ENCODE data around the gene SP140.
"Not testable (repeated sequence)": the region's sequence is repeated elsewhere in the genome, so short reads cannot be mapped to it uniquely, and the experiment has no call there.

The SP140 gene

DNA sequence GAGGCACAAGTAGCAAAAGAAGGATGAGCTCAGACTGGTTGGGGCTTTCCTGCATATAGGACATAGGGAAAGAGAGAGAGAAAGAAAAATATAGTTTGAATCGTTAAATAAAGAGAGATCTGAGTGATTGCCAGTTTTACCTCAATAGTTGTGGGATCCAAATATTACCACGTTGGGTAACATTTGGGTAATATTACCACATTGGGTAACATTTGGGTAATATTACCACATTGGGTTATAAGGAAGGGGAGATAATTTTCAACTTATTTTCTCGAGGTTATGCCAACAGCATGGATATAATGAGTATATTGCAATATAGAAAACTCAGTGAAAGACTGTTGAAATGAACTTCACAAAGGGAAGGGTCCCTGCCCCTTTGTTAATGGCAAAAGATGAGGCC lies 20.7 kb downstream of the SP140 start:
- no peaks in the 10 kb centered on the region for H3K36me3 Mint-ChIP-seq (ENCODE audit: low read depth)
- no peaks in the 10 kb centered on the region for H3K9me3 Mint-ChIP-seq

GRCh38 chr2:230250231-230250630 lies 24.7 kb downstream of the SP140 start:
- H3K9me3 Mint-ChIP-seq: no peaks in the 10 kb centered on the region
- H3K27me3 Mint-ChIP-seq: no peaks in the 10 kb centered on the region
- no peaks in the 10 kb centered on the region for H3K4me1 Mint-ChIP-seq (ENCODE audit: low read depth)
- no peak overlapping the region for H3K4me3 Mint-ChIP-seq
- H3K27ac Mint-ChIP-seq: no peak overlapping the region
- H3K36me3 Mint-ChIP-seq (ENCODE audit: low read depth): no peaks in the 10 kb centered on the region

More for the DNA sequence above, 20.7 kb downstream of the SP140 start:
- Mint-ChIP-seq H3K27me3 (no peaks in the 10 kb centered on the region), H3K27ac (no peak overlapping the region), H3K4me3 (no peak overlapping the region), H3K4me1 (ENCODE audit: low read depth) (no peaks in the 10 kb centered on the region)

GRCh38 chr2:230254152-230254881 lies 28.8 kb downstream of the SP140 start:
- peaks cover 28% of the 10 kb centered on the region for H3K36me3 Mint-ChIP-seq (ENCODE audit: low read depth)
- peaks cover 24% of the 10 kb centered on the region for H3K4me1 Mint-ChIP-seq (ENCODE audit: low read depth)
- H3K4me3 Mint-ChIP-seq: no peak overlapping the region
- H3K9me3 Mint-ChIP-seq: no peaks in the 10 kb centered on the region
- H3K27me3 Mint-ChIP-seq: no peaks in the 10 kb centered on the region
- no peak overlapping the region for H3K27ac Mint-ChIP-seq

- Mint-ChIP-seq H3K27ac (peak overlapping the region; percentile 95), H3K4me1 (ENCODE audit: low read depth) (peaks cover 43% of the 10 kb centered on the region), H3K27me3 (no peaks in the 10 kb centered on the region), H3K36me3 (ENCODE audit: low read depth) (peaks cover 51% of the 10 kb centered on the region), H3K9me3 (peaks cover 9% of the 10 kb centered on the region), H3K4me3 (peak overlapping the region; percentile 53)
Measured at GRCh38 chr2:230256733-230257332, 31.3 kb downstream of the SP140 start.

GRCh38 chr2:230258483-230258882 lies 32.9 kb downstream of the SP140 start:
- H3K4me3 Mint-ChIP-seq: no peak overlapping the region
- no peaks in the 10 kb centered on the region for H3K27me3 Mint-ChIP-seq
- no peak overlapping the region for H3K27ac Mint-ChIP-seq
- H3K9me3 Mint-ChIP-seq: peaks cover 9% of the 10 kb centered on the region
- peaks cover 60% of the 10 kb centered on the region for H3K4me1 Mint-ChIP-seq (ENCODE audit: low read depth)
- H3K36me3 Mint-ChIP-seq (ENCODE audit: low read depth): peaks cover 65% of the 10 kb centered on the region

DNA sequence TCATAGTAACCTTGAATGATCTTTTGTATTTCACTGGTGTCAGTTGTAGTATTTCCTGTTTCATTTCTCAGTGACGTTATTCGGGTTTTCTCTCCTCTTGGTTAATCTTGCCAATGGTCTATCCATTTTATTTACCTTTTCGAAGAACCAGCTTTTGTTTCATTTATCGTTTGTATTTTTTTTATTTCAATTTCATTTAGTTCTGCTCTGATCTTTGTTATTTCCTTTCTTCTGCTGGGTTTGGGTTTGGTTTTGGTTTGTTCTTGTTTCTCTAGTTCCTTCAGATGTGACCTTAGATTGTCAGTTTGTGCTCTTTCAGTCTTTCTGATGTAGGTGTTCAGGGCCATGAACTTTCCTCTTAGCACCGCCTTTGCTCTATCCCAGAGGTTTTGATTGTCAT lies 36.7 kb downstream of the SP140 start:
- peaks cover 9% of the 10 kb centered on the region for H3K9me3 Mint-ChIP-seq
- H3K27me3 Mint-ChIP-seq: no peaks in the 10 kb centered on the region
- H3K4me1 Mint-ChIP-seq (ENCODE audit: low read depth): peaks cover 74% of the 10 kb centered on the region
- H3K36me3 Mint-ChIP-seq (ENCODE audit: low read depth): peaks cover 86% of the 10 kb centered on the region
- peak overlapping the region; percentile 80 for H3K27ac Mint-ChIP-seq
- peak overlapping the region; percentile 50 for H3K4me3 Mint-ChIP-seq

GRCh38 chr2:230264945-230265344 lies 39.4 kb downstream of the SP140 start:
- H3K9me3 Mint-ChIP-seq, H3K4me3 Mint-ChIP-seq, H3K27me3 Mint-ChIP-seq, H3K27ac Mint-ChIP-seq: not testable (repeated sequence)
- Mint-ChIP-seq H3K36me3 (ENCODE audit: low read depth) (peaks cover 84% of the 10 kb centered on the region), H3K4me1 (ENCODE audit: low read depth) (peaks cover 86% of the 10 kb centered on the region)

DNA sequence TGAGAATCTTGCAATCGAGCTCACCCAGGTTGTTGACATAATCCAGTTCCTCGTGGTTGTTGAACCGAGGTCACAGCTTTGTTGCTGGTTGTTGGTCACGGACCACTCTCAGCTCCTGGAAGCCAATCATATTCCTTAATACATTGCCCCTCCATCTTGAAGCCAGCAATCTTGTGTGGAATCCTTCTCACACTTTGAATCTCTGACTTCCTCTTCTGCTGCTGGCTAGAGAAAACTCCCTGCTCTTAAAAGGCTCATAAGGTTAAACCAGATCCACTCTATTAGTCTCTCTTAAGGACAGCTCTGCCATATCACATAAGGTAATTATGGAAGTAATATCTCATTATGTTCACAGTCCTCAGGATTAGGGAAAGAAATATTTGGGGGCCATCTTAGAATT lies 41.1 kb downstream of the SP140 start:
- H3K9me3 Mint-ChIP-seq: peaks cover 11% of the 10 kb centered on the region
- H3K4me3 Mint-ChIP-seq: no peak overlapping the region
- peaks cover 75% of the 10 kb centered on the region for H3K4me1 Mint-ChIP-seq (ENCODE audit: low read depth)
- peaks cover 82% of the 10 kb centered on the region for H3K36me3 Mint-ChIP-seq (ENCODE audit: low read depth)
- peak overlapping the region; percentile 52 for H3K27ac Mint-ChIP-seq
- H3K27me3 Mint-ChIP-seq: no peaks in the 10 kb centered on the region

DNA sequence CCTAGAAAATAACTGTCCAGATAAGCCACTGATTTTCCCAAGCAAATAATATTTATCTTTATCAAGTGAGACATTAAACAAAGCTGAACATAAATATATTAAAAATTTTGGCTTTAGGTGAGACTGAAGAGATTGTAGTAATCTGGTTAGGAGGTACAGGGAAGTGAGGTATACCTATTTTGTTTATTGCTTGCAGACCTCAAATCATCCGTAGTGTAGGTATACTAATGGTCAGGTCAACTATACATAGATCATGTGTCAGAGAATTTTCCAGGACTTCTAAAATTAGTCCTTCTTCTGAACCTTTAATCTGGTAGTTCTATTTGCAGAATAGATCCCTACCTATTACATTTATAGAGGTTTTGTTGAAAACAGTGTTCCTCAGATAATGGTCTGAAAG lies 41.5 kb downstream of the SP140 start:
- peak overlapping the region; percentile 71 for H3K27ac Mint-ChIP-seq
- no peak overlapping the region for H3K4me3 Mint-ChIP-seq
- H3K27me3 Mint-ChIP-seq: no peaks in the 10 kb centered on the region
- H3K4me1 Mint-ChIP-seq (ENCODE audit: low read depth): peaks cover 71% of the 10 kb centered on the region
- H3K9me3 Mint-ChIP-seq: peaks cover 15% of the 10 kb centered on the region
- peaks cover 82% of the 10 kb centered on the region for H3K36me3 Mint-ChIP-seq (ENCODE audit: low read depth)

DNA sequence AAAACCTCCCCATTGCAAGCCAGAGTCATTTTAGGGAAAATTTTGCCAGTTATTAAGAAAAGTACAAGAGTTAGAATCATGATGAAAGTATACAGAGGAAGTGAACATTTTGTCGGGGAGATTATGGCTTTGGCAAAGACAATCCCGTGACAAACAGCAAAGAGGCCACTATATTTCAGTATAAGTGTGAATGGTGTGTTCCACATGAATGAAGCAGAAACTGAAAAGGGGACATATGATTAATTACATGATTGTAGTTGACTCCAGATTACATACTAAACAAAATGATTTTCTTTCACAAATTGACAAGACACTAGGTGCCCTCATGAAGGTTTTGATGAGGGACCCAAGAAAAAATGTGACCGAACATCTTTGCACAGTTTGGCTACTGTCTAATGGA lies 42.0 kb downstream of the SP140 start:
- Mint-ChIP-seq H3K27me3 (no peaks in the 10 kb centered on the region), H3K9me3 (peaks cover 15% of the 10 kb centered on the region), H3K36me3 (ENCODE audit: low read depth) (peaks cover 82% of the 10 kb centered on the region), H3K4me3 (no peak overlapping the region), H3K27ac (peak overlapping the region; percentile 71), H3K4me1 (ENCODE audit: low read depth) (peaks cover 66% of the 10 kb centered on the region)

DNA sequence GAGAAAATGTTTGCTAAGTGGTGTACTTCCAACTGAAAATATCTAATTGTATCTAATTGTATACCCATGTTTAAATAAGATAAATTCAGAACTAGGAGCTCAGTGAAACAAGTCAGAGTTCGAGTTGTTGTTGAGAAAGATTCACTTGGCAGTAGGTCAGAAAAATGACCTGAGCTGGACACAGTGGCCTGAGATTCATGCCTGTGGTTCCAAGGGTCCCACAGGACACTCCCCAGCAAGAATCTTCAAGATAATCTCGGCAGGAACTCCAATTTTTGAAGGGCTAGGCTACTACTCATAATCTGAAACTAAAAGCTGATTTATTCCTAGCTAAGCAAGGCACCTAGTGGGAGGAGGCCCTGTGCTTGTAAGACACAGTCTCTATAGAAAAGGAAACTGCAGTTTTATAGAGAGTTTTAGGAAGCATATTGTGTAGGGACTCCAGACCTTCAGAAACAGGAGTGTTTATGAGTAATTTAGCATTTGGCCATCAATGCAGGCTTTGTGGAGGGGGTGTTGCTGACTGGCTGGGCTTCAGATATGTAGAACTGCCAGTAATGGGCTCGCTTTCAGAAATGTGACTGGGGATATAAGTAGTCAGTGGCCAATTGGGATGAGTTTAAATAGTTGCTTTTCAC lies 43.2 kb downstream of the SP140 start:
- no peaks in the 10 kb centered on the region for H3K27me3 Mint-ChIP-seq
- peak overlapping the region; percentile 36 for H3K4me3 Mint-ChIP-seq
- peaks cover 54% of the 10 kb centered on the region for H3K4me1 Mint-ChIP-seq (ENCODE audit: low read depth)
- peaks cover 84% of the 10 kb centered on the region for H3K36me3 Mint-ChIP-seq (ENCODE audit: low read depth)
- peaks cover 15% of the 10 kb centered on the region for H3K9me3 Mint-ChIP-seq
- H3K27ac Mint-ChIP-seq: peak overlapping the region; percentile 80

DNA sequence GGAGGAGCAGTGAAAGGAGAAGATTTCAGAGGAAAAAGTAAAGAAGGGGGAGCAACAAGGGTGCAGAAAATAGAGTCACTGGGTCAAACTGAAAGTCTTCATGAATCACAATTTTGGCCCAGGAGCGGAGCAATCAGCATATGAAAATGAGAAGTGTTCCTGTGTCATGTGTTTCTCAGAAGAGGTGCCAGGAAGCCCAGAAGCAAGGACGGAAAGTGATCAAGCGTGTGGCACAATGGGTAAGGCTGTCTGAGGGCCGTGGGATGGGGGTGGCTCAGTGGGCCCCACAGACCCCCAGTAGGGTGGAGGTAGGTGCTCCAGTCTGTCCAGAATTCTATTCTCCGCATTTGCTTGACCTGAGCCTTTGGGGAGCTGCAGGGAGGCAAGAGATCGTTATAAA lies 44.2 kb downstream of the SP140 start:
- H3K27ac Mint-ChIP-seq: peak overlapping the region; percentile 80
- peaks cover 44% of the 10 kb centered on the region for H3K4me1 Mint-ChIP-seq (ENCODE audit: low read depth)
- no peaks in the 10 kb centered on the region for H3K27me3 Mint-ChIP-seq
- H3K36me3 Mint-ChIP-seq (ENCODE audit: low read depth): peaks cover 81% of the 10 kb centered on the region
- peaks cover 15% of the 10 kb centered on the region for H3K9me3 Mint-ChIP-seq
- no peak overlapping the region for H3K4me3 Mint-ChIP-seq

GRCh38 chr2:230282936-230283335 lies 57.4 kb downstream of the SP140 start:
- peaks cover 15% of the 10 kb centered on the region for H3K4me1 Mint-ChIP-seq (ENCODE audit: low read depth)
- H3K9me3 Mint-ChIP-seq: no peaks in the 10 kb centered on the region
- H3K27me3 Mint-ChIP-seq: no peaks in the 10 kb centered on the region
- no peak overlapping the region for H3K4me3 Mint-ChIP-seq
- peaks cover 81% of the 10 kb centered on the region for H3K36me3 Mint-ChIP-seq (ENCODE audit: low read depth)
- H3K27ac Mint-ChIP-seq: no peak overlapping the region

GRCh38 chr2:230286048-230286447 lies 60.5 kb downstream of the SP140 start:
- Mint-ChIP-seq H3K4me3 (no peak overlapping the region), H3K36me3 (ENCODE audit: low read depth) (peaks cover 85% of the 10 kb centered on the region), H3K27me3 (no peaks in the 10 kb centered on the region), H3K27ac (no peak overlapping the region), H3K4me1 (ENCODE audit: low read depth) (peaks cover 29% of the 10 kb centered on the region), H3K9me3 (no peaks in the 10 kb centered on the region)

- H3K27ac Mint-ChIP-seq, H3K9me3 Mint-ChIP-seq, H3K27me3 Mint-ChIP-seq, H3K4me3 Mint-ChIP-seq: not testable (repeated sequence)
- Mint-ChIP-seq H3K36me3 (ENCODE audit: low read depth) (peaks cover 87% of the 10 kb centered on the region), H3K4me1 (ENCODE audit: low read depth) (peaks cover 29% of the 10 kb centered on the region)
Measured at GRCh38 chr2:230289311-230289710, 63.8 kb downstream of the SP140 start.

All from stimulated activated naive CD8-positive, alpha-beta T cell treated with anti-CD3 and anti-CD28 coated beads, Interleukin-15, Interleukin-2, amounts not matched to agents 100 ng/mL and 50 ng/mL, for 24 hours (primary cell).